Esophagus squamous epithelium (tissue), 5 donors: ENCODE data around the gene HELZ. TPM values are rescaled to one million over a fixed set of nuclear protein-coding genes. Genes with fewer than 3 reads are reported as not detected.

Experiments
- DNase-seq: peaks from one replicate; lab custom pipeline; 2025; lab: John Stamatoyannopoulos, UW
- H3K27ac ChIP-seq, 4 donors: fragments of 200-600 bp; sonication (generic); one replicate each; pipeline ENCODE4 v1.5.1; 2016 to 2019; ENCODE audit warnings: mild to moderate bottlenecking in 1 of 4
- H3K27me3 ChIP-seq, 4 donors: fragments of 200-600 bp; sonication (generic); 1 replicate in 3 of 4; 2 replicates in 1 of 4; pipeline versions ENCODE4 v1.5.1 to v1.6.0; 2017 to 2021; ENCODE audit warnings: antibody characterized with exemption in 1 of 4
- H3K36me3 ChIP-seq, 3 donors: fragments of 200-600 bp; sonication (generic); one replicate each; pipeline ENCODE4 v1.5.1; 2016 to 2019
- H3K4me1 ChIP-seq, 3 donors: fragments of 200-600 bp; sonication (generic); one replicate each; pipeline ENCODE4 v1.5.1; 2017 to 2019
- H3K4me3 ChIP-seq, 4 donors: fragments of 200-600 bp; sonication (generic); 1 replicate in 3 of 4; 2 replicates in 1 of 4; pipeline ENCODE4 v1.5.1; 2016 to 2019; ENCODE audit warnings: mild to moderate bottlenecking in 2 of 4, moderate library complexity in 1 of 4
- H3K9me3 ChIP-seq, 3 donors: fragments of 200-600 bp; sonication (generic); one replicate each; pipeline ENCODE4 v1.5.1; 2016 to 2019
- POLR2A ChIP-seq, 4 donors: fragments of 450-650 bp; IDR thresholded peaks; one replicate each; pipeline ENCODE4 v1.6.1; 2017; ENCODE audit warnings: antibody characterized with exemption in 4 of 4, mild to moderate bottlenecking in 4 of 4, moderate library complexity in 3 of 4
- WGBS, 2 donors: methylation state at CpG; one replicate each; pipeline ENCODE4 v1.1.5; 2018; 5-methylcytosine and 5-hydroxymethylcytosine counted together
- intact Hi-C: fragments of 100-400 bp; cut with DNase I; formaldehyde crosslinking; loops from one replicate; pipeline ENCODE4 v1.15.0; 2022
- total RNA-seq, 4 donors: library from RNA; depleted of rRNA; stranded (reverse); fragments of >200 nt; gene quantifications; one replicate each; pipeline ENCODE4 v1.1.0, GENCODE V29; 2016
- TF ChIP-seq, protein P1 (sequence below), 6 experiments: fragments of 450-650 bp in 4 of 6; fragments of 200-600 bp in 2 of 6; sonication (generic) in 2 of 6; IDR thresholded peaks; one replicate each; pipeline ENCODE4 v1.5.1; 2016 to 2019; ENCODE audit warnings: antibody characterized with exemption in 6 of 6, mild to moderate bottlenecking in 4 of 6, moderate library complexity in 4 of 6
- donor health status: DM: yes; HTN: yes; CAD: no.

HELZ gene, protein sequence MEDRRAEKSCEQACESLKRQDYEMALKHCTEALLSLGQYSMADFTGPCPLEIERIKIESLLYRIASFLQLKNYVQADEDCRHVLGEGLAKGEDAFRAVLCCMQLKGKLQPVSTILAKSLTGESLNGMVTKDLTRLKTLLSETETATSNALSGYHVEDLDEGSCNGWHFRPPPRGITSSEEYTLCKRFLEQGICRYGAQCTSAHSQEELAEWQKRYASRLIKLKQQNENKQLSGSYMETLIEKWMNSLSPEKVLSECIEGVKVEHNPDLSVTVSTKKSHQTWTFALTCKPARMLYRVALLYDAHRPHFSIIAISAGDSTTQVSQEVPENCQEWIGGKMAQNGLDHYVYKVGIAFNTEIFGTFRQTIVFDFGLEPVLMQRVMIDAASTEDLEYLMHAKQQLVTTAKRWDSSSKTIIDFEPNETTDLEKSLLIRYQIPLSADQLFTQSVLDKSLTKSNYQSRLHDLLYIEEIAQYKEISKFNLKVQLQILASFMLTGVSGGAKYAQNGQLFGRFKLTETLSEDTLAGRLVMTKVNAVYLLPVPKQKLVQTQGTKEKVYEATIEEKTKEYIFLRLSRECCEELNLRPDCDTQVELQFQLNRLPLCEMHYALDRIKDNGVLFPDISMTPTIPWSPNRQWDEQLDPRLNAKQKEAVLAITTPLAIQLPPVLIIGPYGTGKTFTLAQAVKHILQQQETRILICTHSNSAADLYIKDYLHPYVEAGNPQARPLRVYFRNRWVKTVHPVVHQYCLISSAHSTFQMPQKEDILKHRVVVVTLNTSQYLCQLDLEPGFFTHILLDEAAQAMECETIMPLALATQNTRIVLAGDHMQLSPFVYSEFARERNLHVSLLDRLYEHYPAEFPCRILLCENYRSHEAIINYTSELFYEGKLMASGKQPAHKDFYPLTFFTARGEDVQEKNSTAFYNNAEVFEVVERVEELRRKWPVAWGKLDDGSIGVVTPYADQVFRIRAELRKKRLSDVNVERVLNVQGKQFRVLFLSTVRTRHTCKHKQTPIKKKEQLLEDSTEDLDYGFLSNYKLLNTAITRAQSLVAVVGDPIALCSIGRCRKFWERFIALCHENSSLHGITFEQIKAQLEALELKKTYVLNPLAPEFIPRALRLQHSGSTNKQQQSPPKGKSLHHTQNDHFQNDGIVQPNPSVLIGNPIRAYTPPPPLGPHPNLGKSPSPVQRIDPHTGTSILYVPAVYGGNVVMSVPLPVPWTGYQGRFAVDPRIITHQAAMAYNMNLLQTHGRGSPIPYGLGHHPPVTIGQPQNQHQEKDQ (N-terminal part only)
- total RNA-seq, result 10 to 100 TPM; 11.4 to 42.5 (median 26.8) TPM

DNA sequence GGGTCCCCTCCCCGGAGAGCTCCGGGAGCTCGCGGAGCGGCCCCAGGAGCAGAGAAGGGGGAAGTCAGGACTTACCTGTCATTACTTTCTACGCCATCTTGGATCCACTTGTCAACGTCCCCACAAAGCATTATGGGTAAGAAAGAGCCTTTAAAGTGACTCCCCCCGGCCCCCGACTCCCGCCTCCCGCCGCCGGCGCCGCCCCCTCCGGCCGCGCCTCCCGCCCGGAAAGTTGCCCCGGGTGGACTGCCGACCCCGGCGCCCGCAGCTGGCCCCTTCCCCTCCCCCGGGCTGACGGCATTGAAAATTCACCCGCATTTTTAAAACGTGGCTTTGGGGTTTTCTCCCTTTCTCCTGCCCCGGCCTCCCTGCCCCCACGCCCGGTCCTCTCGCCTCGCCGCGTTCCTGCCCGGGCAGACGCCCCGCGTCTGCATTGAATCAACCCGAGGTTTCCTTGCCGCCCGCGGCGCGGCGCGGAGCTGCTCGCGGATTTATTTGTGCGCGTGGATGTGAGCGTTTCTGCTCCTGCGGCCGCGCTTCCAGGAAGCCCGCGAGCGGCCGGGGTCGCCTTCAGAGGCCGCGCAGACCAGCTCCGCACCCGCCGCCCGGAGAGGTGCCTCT is at the start of gene HELZ:
HELZ (minus strand) TSS at position 124 of the 621 bp plus-strand sequence. CDS start 26,392 bp downstream, outside the sequence.
- peak within 1 kb of the TSS; percentile 73 to 97 (median 94) for H3K4me3 ChIP-seq
- H3K27ac ChIP-seq, result peak within 1 kb of the TSS; percentile 83 to 91 (median 88)
- WGBS, 2 donors, result 1% methylated on average over 16 of the region's 67 CpGs; no CpG with 5 or more reads in 1 of the 2 donors
- peaks cover 0 to 18% (median 0%) of the 10 kb centered on the region in 3 donors for H3K36me3 ChIP-seq
- peaks cover 0 to 27% (median 0%) of the 10 kb centered on the region in 4 donors for H3K27me3 ChIP-seq
- no peaks in the 10 kb centered on the region for H3K9me3 ChIP-seq
- intact Hi-C loops, result no loop called here
- peaks cover 3 to 63% (median 24%) of the 10 kb centered on the region in 3 donors for H3K4me1 ChIP-seq
- TF ChIP-seq POLR2A (IDR thresholded peaks at IDR 0.05), result peak in 1 of 4 donors; percentile 38
- TF ChIP-seq, protein P1, sequence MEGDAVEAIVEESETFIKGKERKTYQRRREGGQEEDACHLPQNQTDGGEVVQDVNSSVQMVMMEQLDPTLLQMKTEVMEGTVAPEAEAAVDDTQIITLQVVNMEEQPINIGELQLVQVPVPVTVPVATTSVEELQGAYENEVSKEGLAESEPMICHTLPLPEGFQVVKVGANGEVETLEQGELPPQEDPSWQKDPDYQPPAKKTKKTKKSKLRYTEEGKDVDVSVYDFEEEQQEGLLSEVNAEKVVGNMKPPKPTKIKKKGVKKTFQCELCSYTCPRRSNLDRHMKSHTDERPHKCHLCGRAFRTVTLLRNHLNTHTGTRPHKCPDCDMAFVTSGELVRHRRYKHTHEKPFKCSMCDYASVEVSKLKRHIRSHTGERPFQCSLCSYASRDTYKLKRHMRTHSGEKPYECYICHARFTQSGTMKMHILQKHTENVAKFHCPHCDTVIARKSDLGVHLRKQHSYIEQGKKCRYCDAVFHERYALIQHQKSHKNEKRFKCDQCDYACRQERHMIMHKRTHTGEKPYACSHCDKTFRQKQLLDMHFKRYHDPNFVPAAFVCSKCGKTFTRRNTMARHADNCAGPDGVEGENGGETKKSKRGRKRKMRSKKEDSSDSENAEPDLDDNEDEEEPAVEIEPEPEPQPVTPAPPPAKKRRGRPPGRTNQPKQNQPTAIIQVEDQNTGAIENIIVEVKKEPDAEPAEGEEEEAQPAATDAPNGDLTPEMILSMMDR (IDR thresholded peaks at IDR 0.05), result no peak
- DNase-seq, result no peak

DNA sequence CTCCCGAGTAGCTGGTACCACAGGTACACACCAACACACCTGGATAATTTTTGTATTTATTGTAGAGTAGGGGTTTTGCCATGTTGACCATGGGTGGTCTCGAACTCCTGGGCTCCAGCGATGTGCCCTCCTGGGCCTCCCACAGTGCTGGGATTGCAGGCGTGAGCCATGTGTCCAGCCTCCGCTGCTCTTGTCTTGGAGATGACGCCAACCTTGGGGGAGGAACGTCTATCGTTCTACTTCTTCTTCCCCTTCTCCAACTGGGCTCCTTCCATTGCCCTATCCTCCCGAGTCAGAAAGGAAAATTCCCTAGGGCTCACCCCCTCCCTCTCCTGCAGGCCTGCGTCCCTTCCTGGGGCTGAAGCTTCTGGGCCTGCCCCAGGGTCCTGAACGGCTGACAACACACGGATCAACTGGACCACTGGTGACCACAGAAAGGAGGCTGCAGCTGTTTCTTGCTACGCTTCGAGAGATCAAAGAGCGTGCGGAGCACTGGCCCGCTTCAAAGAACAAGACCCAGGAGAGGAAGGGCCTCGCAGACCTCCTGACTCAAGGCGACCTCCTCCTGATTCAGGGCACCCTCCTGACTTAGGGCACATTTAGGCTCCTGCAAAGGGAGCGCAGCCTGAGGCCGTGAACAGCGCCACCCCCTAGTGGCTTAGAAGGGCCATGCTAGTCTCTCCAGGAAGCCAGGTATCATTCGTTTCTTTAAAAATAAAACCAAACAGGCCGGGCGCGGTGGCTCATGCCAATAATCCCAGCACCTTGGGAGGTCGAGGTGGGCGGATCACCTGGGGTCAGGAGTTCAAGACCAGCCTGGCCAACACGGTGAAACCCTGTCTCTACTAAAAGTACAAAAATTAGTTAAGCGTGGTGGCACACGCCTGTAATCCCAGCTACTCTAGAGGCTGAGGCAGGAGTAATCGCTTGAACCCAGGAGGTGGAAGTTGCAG is 48.5 kb upstream of the HELZ start:
- no peaks in the 10 kb centered on the region for H3K9me3 ChIP-seq
- H3K36me3 ChIP-seq, result no peaks in the 10 kb centered on the region
- 49 to 79% methylated on average over 8 to 19 of the region's 32 CpGs for WGBS, 2 donors
- H3K4me3 ChIP-seq, result peak overlapping the region in 1 of 4 donors; percentile 32
- no peak for TF ChIP-seq POLR2A (IDR thresholded peaks at IDR 0.05)
- TF ChIP-seq, protein P1 (IDR thresholded peaks at IDR 0.05), result peak; percentile 57 to 82 (median 70)
- intact Hi-C loops, result no loop called here
- DNase-seq, result no peak
- H3K4me1 ChIP-seq, result peaks cover 0 to 31% (median 6%) of the 10 kb centered on the region in 3 donors
- H3K27me3 ChIP-seq, result peaks cover 0 to 26% (median 0%) of the 10 kb centered on the region in 4 donors
- H3K27ac ChIP-seq, result no peak overlapping the region

DNA sequence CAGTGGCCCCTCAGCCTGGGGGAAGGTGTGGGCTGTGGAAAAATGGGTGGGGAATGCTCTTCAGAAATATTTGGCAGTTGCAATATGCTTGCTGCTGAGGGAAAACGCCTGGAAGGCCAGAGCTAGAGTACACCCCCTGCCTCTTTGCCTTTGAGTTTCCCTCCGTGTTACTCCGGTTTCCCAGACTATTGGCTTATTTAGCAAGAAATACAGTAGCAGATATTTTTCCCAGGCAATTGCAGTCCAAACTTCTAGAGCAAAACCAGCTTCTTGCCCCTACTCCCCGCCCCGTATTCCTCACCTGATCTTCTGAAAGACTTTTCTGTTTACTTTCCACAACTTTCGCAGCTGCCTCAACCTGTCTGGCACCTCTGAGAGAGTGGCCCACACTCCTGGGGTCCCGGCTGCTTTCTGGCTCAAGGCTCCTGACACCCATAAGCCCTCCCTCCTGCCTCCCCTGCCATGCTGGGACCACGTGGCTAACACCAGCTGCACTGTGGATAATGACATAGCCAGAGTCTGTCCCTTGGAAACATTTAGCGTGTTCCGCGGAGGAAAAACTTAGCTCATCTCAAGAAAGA is 45.8 kb upstream of the HELZ start:
- intact Hi-C loops, result no loop called here
- Histone ChIP-seq H3K4me3 (no peak overlapping the region), H3K27me3 (peaks cover 0 to 29% (median 0%) of the 10 kb centered on the region in 4 donors), H3K9me3 (no peaks in the 10 kb centered on the region), H3K4me1 (peaks cover 0 to 31% (median 6%) of the 10 kb centered on the region in 3 donors), H3K27ac (no peak overlapping the region), H3K36me3 (no peaks in the 10 kb centered on the region)
- TF ChIP-seq, protein P1 (IDR thresholded peaks at IDR 0.05), result no peak
- no peak for TF ChIP-seq POLR2A (IDR thresholded peaks at IDR 0.05)
- DNase-seq, result no peak
- WGBS, 2 donors, result 46 to 62% methylated on average over 11 of the region's 11 CpGs
